K562 (cell line): Measurements from ENCODE around the gene SEPTIN8.
A peak's percentile ranks its signal among the peaks of the same experiment; 100 is the strongest.

Source experiments
- BACH1 ChIP-seq: fragments of 200-800 bp; sonication (Bioruptor generic); IDR thresholded peaks from 2 replicates; pipeline ENCODE4 v1.6.1; 2016; ENCODE audit warnings: missing genetic modification characterization, missing compliant biosample characterization
- CBX5 ChIP-seq: IDR thresholded peaks from 2 replicates; pipeline ENCODE4 v1.6.1; 2014; ENCODE audit warnings: low read depth, borderline replicate concordance
- CTCF ChIP-seq, 3 experiments: IDR thresholded peaks in 2 of 3; conservative IDR thresholded peaks in 1 of 3; 2 replicates each; pipeline ENCODE4 v1.5.1; 2011 to 2012; ENCODE audit warnings: low read length in 3 of 3, mild to moderate bottlenecking in 3 of 3, control low read depth in 2 of 3, improper control_type of control experiment in 1 of 3, inconsistent platforms in 1 of 3, low read depth in 1 of 3, mixed read lengths in 1 of 3, moderate library complexity in 1 of 3; ENCODE audit not compliant: insufficient read depth in 2 of 3
- MEIS2 ChIP-seq: fragments of 450-650 bp; IDR thresholded peaks from 2 replicates; pipeline ENCODE4 v1.6.1; 2014; ENCODE audit warnings: mild to moderate bottlenecking; ENCODE audit not compliant: partially characterized antibody
- NFXL1 ChIP-seq: fragments of 450-650 bp; formaldehyde crosslinking; IDR thresholded peaks from 2 replicates; pipeline ENCODE4 v1.4.0; 2021; ENCODE audit warnings: mild to moderate bottlenecking
- POLR2AphosphoS2 ChIP-seq: IDR thresholded peaks from 2 replicates; pipeline ENCODE4 v1.6.1; 2012; ENCODE audit warnings: low read length, improper control_type of control experiment
- RNF2 ChIP-seq: sonication (generic); IDR thresholded peaks from 2 replicates; pipeline ENCODE4 v1.6.1; 2016
- SRF ChIP-seq, 2 experiments: fragments of 250-450, 450-650 bp in 1 of 2; sonication (Bioruptor Pico) in 1 of 2; sonication (generic) in 1 of 2; formaldehyde crosslinking; IDR thresholded peaks; 2 replicates each; pipeline versions ENCODE4 v1.5.0 to v1.5.1; 2020 to 2022; ENCODE audit warnings: mild to moderate bottlenecking in 1 of 2, missing genetic modification reagents in 1 of 2
- TAF1 ChIP-seq: IDR thresholded peaks from 2 replicates; pipeline ENCODE4 v1.6.1; 2011; ENCODE audit warnings: mild to moderate bottlenecking, low read length, moderate library complexity; ENCODE audit not compliant: insufficient read depth, control insufficient read depth, severe bottlenecking; ENCODE audit errors: extremely low read depth
- TFAM ChIP-seq: fragments of 250-450 bp; sonication (Bioruptor Pico); conservative IDR thresholded peaks from 2 replicates; pipeline ENCODE4 v1.5.0; 2021; ENCODE audit warnings: mild to moderate bottlenecking, moderate library complexity
- ZFP1 ChIP-seq: fragments of 450-650 bp; formaldehyde crosslinking; IDR thresholded peaks from 2 replicates; pipeline ENCODE4 v1.4.0; 2020; ENCODE audit warnings: mild to moderate bottlenecking, mixed read lengths
- TF ChIP-seq, protein P1 (sequence below): sonication (generic); formaldehyde crosslinking; IDR thresholded peaks from 2 replicates; pipeline ENCODE4 v1.5.0; 2020; ENCODE audit warnings: missing genetic modification reagents
- TF ChIP-seq, protein P2 (sequence below): fragments of 250-450 bp; sonication (Bioruptor Pico); IDR thresholded peaks from 2 replicates; pipeline ENCODE4 v1.4.0; 2020; ENCODE audit warnings: mild to moderate bottlenecking
- TF ChIP-seq, protein P3 (sequence below), 2 experiments: fragments of 450-650 bp; IDR thresholded peaks; 2 replicates each; pipeline ENCODE4 v1.6.1; 2016

- no peak for TF ChIP-seq NFXL1
- no peak for TF ChIP-seq SRF (CRISPR knock-in tag; IDR thresholded peaks at IDR 0.05)
- TF ChIP-seq CBX5: no peak
- no peak for TF ChIP-seq POLR2AphosphoS2
- no peak for TF ChIP-seq ZFP1 (CRISPR knock-in tag)
- peak; percentile 64 for TF ChIP-seq MEIS2
- TF ChIP-seq CTCF (IDR thresholded peaks at IDR 0.05 in 2 of 3, conservative IDR thresholded peaks at IDR 0.05 in 1 of 3; ENCODE audit: insufficient read depth in 2 of 3, low read depth in 1 of 3, low read length in 3 of 3): no peak
- TF ChIP-seq, protein P1, sequence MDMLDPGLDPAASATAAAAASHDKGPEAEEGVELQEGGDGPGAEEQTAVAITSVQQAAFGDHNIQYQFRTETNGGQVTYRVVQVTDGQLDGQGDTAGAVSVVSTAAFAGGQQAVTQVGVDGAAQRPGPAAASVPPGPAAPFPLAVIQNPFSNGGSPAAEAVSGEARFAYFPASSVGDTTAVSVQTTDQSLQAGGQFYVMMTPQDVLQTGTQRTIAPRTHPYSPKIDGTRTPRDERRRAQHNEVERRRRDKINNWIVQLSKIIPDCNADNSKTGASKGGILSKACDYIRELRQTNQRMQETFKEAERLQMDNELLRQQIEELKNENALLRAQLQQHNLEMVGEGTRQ (CRISPR knock-in tag): no peak
- TF ChIP-seq RNF2: no peak; the same call in 1 of the 2 replicates
- no peak for TF ChIP-seq TFAM (CRISPR knock-in tag)
- no peak for TF ChIP-seq TAF1
- TF ChIP-seq BACH1 (tag): no peak
- TF ChIP-seq, protein P2, sequence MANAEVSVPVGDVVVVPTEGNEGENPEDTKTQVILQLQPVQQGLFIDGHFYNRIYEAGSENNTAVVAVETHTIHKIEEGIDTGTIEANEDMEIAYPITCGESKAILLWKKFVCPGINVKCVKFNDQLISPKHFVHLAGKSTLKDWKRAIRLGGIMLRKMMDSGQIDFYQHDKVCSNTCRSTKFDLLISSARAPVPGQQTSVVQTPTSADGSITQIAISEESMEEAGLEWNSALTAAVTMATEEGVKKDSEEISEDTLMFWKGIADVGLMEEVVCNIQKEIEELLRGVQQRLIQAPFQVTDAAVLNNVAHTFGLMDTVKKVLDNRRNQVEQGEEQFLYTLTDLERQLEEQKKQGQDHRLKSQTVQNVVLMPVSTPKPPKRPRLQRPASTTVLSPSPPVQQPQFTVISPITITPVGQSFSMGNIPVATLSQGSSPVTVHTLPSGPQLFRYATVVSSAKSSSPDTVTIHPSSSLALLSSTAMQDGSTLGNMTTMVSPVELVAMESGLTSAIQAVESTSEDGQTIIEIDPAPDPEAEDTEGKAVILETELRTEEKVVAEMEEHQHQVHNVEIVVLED (CRISPR knock-in tag): no peak
- TF ChIP-seq, protein P3, sequence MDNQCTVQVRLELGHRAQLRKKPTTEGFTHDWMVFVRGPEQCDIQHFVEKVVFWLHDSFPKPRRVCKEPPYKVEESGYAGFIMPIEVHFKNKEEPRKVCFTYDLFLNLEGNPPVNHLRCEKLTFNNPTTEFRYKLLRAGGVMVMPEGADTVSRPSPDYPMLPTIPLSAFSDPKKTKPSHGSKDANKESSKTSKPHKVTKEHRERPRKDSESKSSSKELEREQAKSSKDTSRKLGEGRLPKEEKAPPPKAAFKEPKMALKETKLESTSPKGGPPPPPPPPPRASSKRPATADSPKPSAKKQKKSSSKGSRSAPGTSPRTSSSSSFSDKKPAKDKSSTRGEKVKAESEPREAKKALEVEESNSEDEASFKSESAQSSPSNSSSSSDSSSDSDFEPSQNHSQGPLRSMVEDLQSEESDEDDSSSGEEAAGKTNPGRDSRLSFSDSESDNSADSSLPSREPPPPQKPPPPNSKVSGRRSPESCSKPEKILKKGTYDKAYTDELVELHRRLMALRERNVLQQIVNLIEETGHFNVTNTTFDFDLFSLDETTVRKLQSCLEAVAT (IDR thresholded peaks at IDR 0.05): no peak
Measured at GRCh38 chr5:132773601-132774355, 3.3 kb downstream of the SEPTIN8 start.
